ENCODE data around the gene FIGN. TPM values are rescaled to one million over a fixed set of nuclear protein-coding genes. Genes with fewer than 3 reads are reported as not detected.
A peak's percentile ranks its signal among the peaks of the same experiment; 100 is the strongest.

Gene FIGN
- total and polyA plus RNA-seq, 2 of the 13 experiments (the other 11 are each of a cell fraction or from before 2014, with no cell fraction given), result 6.6 to 6.7 TPM

GRCh38 chr2:163665817-163666216, 70.0 kb downstream of the FIGN start (continued):
- peak; percentile 48; the same call in 1 of the 2 replicates for TF ChIP-seq USF2 (IDR thresholded peaks at IDR 0.05; ENCODE audit: low read depth, low read length)
- peak; percentile 68; the same call in 1 of the 2 replicates for TF ChIP-seq USF2 (CRISPR knock-in tag; IDR thresholded peaks at IDR 0.05; ENCODE audit: borderline replicate concordance)
- TF ChIP-seq, protein P1, sequence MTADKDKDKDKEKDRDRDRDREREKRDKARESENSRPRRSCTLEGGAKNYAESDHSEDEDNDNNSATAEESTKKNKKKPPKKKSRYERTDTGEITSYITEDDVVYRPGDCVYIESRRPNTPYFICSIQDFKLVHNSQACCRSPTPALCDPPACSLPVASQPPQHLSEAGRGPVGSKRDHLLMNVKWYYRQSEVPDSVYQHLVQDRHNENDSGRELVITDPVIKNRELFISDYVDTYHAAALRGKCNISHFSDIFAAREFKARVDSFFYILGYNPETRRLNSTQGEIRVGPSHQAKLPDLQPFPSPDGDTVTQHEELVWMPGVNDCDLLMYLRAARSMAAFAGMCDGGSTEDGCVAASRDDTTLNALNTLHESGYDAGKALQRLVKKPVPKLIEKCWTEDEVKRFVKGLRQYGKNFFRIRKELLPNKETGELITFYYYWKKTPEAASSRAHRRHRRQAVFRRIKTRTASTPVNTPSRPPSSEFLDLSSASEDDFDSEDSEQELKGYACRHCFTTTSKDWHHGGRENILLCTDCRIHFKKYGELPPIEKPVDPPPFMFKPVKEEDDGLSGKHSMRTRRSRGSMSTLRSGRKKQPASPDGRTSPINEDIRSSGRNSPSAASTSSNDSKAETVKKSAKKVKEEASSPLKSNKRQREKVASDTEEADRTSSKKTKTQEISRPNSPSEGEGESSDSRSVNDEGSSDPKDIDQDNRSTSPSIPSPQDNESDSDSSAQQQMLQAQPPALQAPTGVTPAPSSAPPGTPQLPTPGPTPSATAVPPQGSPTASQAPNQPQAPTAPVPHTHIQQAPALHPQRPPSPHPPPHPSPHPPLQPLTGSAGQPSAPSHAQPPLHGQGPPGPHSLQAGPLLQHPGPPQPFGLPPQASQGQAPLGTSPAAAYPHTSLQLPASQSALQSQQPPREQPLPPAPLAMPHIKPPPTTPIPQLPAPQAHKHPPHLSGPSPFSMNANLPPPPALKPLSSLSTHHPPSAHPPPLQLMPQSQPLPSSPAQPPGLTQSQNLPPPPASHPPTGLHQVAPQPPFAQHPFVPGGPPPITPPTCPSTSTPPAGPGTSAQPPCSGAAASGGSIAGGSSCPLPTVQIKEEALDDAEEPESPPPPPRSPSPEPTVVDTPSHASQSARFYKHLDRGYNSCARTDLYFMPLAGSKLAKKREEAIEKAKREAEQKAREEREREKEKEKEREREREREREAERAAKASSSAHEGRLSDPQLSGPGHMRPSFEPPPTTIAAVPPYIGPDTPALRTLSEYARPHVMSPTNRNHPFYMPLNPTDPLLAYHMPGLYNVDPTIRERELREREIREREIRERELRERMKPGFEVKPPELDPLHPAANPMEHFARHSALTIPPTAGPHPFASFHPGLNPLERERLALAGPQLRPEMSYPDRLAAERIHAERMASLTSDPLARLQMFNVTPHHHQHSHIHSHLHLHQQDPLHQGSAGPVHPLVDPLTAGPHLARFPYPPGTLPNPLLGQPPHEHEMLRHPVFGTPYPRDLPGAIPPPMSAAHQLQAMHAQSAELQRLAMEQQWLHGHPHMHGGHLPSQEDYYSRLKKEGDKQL (CRISPR knock-in tag; IDR thresholded peaks at IDR 0.05; ENCODE audit: low read depth), result no peak
- TF ChIP-seq SOX5 (CRISPR knock-in tag; IDR thresholded peaks at IDR 0.05; ENCODE audit: borderline replicate concordance), result 0 out of 2 replicates have a peak, but pooled peaks have one; percentile 16
- 0 out of 2 replicates have a peak, but pooled peaks have one; percentile 41 for TF ChIP-seq NCOA2 (CRISPR knock-in tag; IDR thresholded peaks at IDR 0.05)
- no peak for TF ChIP-seq ZNF790 (CRISPR knock-in tag; IDR thresholded peaks at IDR 0.05; ENCODE audit: borderline replicate concordance)
- peak; percentile 72 for TF ChIP-seq FOSL2 (CRISPR knock-in tag; IDR thresholded peaks at IDR 0.05)
- no peak for TF ChIP-seq MTF1 (CRISPR knock-in tag; IDR thresholded peaks at IDR 0.05)
- TF ChIP-seq, protein P2, sequence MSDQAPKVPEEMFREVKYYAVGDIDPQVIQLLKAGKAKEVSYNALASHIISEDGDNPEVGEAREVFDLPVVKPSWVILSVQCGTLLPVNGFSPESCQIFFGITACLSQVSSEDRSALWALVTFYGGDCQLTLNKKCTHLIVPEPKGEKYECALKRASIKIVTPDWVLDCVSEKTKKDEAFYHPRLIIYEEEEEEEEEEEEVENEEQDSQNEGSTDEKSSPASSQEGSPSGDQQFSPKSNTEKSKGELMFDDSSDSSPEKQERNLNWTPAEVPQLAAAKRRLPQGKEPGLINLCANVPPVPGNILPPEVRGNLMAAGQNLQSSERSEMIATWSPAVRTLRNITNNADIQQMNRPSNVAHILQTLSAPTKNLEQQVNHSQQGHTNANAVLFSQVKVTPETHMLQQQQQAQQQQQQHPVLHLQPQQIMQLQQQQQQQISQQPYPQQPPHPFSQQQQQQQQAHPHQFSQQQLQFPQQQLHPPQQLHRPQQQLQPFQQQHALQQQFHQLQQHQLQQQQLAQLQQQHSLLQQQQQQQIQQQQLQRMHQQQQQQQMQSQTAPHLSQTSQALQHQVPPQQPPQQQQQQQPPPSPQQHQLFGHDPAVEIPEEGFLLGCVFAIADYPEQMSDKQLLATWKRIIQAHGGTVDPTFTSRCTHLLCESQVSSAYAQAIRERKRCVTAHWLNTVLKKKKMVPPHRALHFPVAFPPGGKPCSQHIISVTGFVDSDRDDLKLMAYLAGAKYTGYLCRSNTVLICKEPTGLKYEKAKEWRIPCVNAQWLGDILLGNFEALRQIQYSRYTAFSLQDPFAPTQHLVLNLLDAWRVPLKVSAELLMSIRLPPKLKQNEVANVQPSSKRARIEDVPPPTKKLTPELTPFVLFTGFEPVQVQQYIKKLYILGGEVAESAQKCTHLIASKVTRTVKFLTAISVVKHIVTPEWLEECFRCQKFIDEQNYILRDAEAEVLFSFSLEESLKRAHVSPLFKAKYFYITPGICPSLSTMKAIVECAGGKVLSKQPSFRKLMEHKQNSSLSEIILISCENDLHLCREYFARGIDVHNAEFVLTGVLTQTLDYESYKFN (CRISPR knock-in tag; conservative IDR thresholded peaks at IDR 0.05), result peak; percentile 43
- TF ChIP-seq KDM6A (CRISPR knock-in tag; IDR thresholded peaks at IDR 0.05; ENCODE audit: low read depth), result 0 out of 2 replicates have a peak, but pooled peaks have one; percentile 32
- TF ChIP-seq MED1 (CRISPR knock-in tag; IDR thresholded peaks at IDR 0.05), result peak; percentile 17; the same call in 1 of the 2 replicates
- TF ChIP-seq DNMT3B (CRISPR knock-in tag; conservative IDR thresholded peaks at IDR 0.05), result no peak
- no peak for TF ChIP-seq ATF7 (IDR thresholded peaks at IDR 0.05)
- no peak for TF ChIP-seq ATF7 (CRISPR knock-in tag; IDR thresholded peaks at IDR 0.05)
- no peak for TF ChIP-seq FOXP1 (IDR thresholded peaks at IDR 0.05)
- peak; percentile 38; the same call in 1 of the 2 replicates for TF ChIP-seq FOXP1 (CRISPR knock-in tag; IDR thresholded peaks at IDR 0.05)
- peak; percentile 40; the same call in 1 of the 2 replicates for TF ChIP-seq ZNF652 (CRISPR knock-in tag; IDR thresholded peaks at IDR 0.05; ENCODE audit: borderline replicate concordance, low read depth)
- peak; percentile 61 to 62; a peak in 3 of 4 replicates for TF ChIP-seq MAFK (conservative IDR thresholded peaks at IDR 0.05 in 1 of 2, IDR thresholded peaks at IDR 0.05 in 1 of 2; ENCODE audit: low read length in 2 of 2)

Data from HepG2 (cell line).